ENCODE measurements around the gene GPER1.
"Not testable (repeated sequence)": the region's sequence is repeated elsewhere in the genome, so short reads cannot be mapped to it uniquely, and the experiment has no call there.

Gene GPER1

GRCh38 chr7:1068619-1069018 is 19.3 kb upstream of the GPER1 start:
- no peak for DNase-seq (ENCODE audit: low read depth in 2 of 2)

- no peak for DNase-seq (ENCODE audit: low read depth in 2 of 2)
Measured at GRCh38 chr7:1070544-1071011, 17.3 kb upstream of the GPER1 start.

- no peak for DNase-seq (ENCODE audit: low read depth in 2 of 2)
Measured at GRCh38 chr7:1071731-1072254, 16.1 kb upstream of the GPER1 start.

GRCh38 chr7:1073142-1073977 is 14.6 kb upstream of the GPER1 start:
- DNase-seq (ENCODE audit: low read depth in 2 of 2), result no peak

GRCh38 chr7:1074018-1074417 is 13.9 kb upstream of the GPER1 start:
- DNase-seq (ENCODE audit: low read depth in 2 of 2), result not testable (repeated sequence)

GRCh38 chr7:1074593-1075431 is 13.1 kb upstream of the GPER1 start:
- DNase-seq (ENCODE audit: low read depth in 2 of 2), result no peak

GRCh38 chr7:1076184-1077072 is 11.5 kb upstream of the GPER1 start:
- DNase-seq (ENCODE audit: low read depth in 2 of 2), result no peak

GRCh38 chr7:1078519-1078918 is 9.4 kb upstream of the GPER1 start:
- DNase-seq (ENCODE audit: low read depth in 2 of 2), result no peak

GRCh38 chr7:1078985-1079384 is 8.9 kb upstream of the GPER1 start:
- no peak for DNase-seq (ENCODE audit: low read depth in 2 of 2)

- DNase-seq (ENCODE audit: low read depth in 2 of 2), result no peak
Measured at GRCh38 chr7:1079546-1079945, 8.4 kb upstream of the GPER1 start.

GRCh38 chr7:1080252-1080920 is 7.5 kb upstream of the GPER1 start:
- no peak for DNase-seq (ENCODE audit: low read depth in 2 of 2)

GRCh38 chr7:1080921-1081255 is 7.0 kb upstream of the GPER1 start:
- no peak for DNase-seq (ENCODE audit: low read depth in 2 of 2)

GRCh38 chr7:1081336-1081735 is 6.6 kb upstream of the GPER1 start:
- DNase-seq (ENCODE audit: low read depth in 2 of 2), result no peak

- DNase-seq (ENCODE audit: low read depth in 2 of 2), result no peak
Measured at GRCh38 chr7:1081931-1082401, 5.9 kb upstream of the GPER1 start.

GRCh38 chr7:1083729-1084657 is 3.9 kb upstream of the GPER1 start:
- no peak for DNase-seq (ENCODE audit: low read depth in 2 of 2)

GRCh38 chr7:1085266-1085665 is 2.6 kb upstream of the GPER1 start:
- DNase-seq (ENCODE audit: low read depth in 2 of 2), result no peak

GRCh38 chr7:1085910-1086421 is 1.9 kb upstream of the GPER1 start:
- DNase-seq (ENCODE audit: low read depth in 2 of 2), result no peak

GRCh38 chr7:1086588-1087464 is 1.1 kb upstream of the GPER1 start:
- peak; percentile 27 to 43 for DNase-seq (ENCODE audit: low read depth in 2 of 2)

GRCh38 chr7:1087465-1087814 is 473 bp upstream of the GPER1 start:
- no peak for DNase-seq (ENCODE audit: low read depth in 2 of 2)

All from stimulated activated CD8-positive, alpha-beta memory T cell treated with anti-CD3 and anti-CD28 coated beads, Interleukin-15, amount 100 ng/mL, for 4 hours (primary cell).